ENCODE data around the gene CER1.

Gene CER1, protein sequence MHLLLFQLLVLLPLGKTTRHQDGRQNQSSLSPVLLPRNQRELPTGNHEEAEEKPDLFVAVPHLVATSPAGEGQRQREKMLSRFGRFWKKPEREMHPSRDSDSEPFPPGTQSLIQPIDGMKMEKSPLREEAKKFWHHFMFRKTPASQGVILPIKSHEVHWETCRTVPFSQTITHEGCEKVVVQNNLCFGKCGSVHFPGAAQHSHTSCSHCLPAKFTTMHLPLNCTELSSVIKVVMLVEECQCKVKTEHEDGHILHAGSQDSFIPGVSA

DNA sequence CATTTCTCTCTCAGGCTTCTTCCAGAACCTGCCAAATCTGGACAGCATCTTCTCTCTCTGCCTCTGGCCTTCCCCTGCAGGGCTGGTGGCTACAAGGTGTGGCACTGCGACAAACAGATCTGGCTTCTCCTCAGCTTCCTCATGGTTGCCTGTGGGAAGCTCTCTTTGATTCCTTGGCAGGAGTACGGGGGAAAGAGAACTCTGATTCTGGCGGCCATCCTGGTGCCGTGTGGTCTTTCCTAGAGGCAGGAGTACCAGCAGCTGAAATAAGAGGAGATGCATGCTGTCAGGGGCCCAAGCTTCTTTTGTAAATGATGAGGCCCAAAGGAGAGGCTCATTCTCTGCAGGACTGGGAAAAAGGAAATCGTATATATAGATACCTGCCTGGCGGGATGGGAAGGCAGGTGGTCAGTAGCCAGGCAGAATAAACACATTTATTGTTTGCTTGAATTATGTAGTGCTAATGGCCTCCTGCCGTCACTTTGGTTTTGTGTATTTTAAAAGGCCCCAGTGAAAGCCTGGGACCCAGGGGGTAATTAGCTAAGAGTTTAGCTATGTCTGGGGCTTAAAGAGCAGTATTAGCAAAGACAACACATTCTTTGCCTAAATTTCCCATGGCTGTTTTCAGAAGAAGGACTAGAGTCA is at the start of gene CER1:
Gene CER1 (minus strand): TSS at position 343 of the 645 bp plus-strand sequence. CDS start 61 bp downstream, at position 282.
- Histone ChIP-seq H3K27ac (ENCODE audit: low read length) (no peak within 1 kb of the TSS), H3K4me3 (ENCODE audit: low read depth in 1 of 2, low read length in 2 of 2) (no peak within 1 kb of the TSS), H3K9me3 (ENCODE audit: control insufficient read depth in 1 of 2, low read length in 2 of 2) (no peaks in the 10 kb centered on the region), H3K36me3 (ENCODE audit: control insufficient read depth in 1 of 2, insufficient read depth in 2 of 2, low read length in 2 of 2) (no peaks in the 10 kb centered on the region), H3K27me3 (ENCODE audit: low read depth, low read length) (no peaks in the 10 kb centered on the region), H3K4me1 (ENCODE audit: control insufficient read depth in 1 of 2, insufficient read depth in 2 of 2, low read length in 2 of 2) (no peaks in the 10 kb centered on the region)

DNA sequence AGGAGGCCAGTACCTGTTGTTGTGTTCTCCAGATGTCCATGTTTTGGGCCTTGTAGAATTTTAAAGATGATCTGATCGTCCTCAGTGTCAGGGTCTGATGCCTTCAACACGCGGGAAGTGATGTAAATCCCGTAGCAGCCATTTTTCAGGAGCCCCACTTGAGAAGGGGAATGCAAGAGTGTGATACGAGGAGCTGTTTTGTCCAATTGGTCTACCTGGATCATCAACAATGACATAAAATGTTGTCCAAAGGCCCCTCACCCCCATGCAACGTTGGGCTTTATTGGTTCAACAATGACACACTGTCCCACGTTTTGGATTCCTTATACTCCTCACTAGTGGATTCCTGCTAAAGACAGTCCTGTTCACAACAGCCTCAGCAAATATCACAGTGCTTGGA is 48.1 kb upstream of the CER1 start:
- H3K4me1 ChIP-seq (ENCODE audit: control insufficient read depth in 1 of 2, insufficient read depth in 2 of 2, low read length in 2 of 2): no peaks in the 10 kb centered on the region
- no peak overlapping the region for H3K4me3 ChIP-seq (ENCODE audit: low read depth in 1 of 2, low read length in 2 of 2)
- H3K9me3 ChIP-seq (ENCODE audit: control insufficient read depth in 1 of 2, low read length in 2 of 2): no peaks in the 10 kb centered on the region
- no peak overlapping the region for H3K27ac ChIP-seq (ENCODE audit: low read length)
- no peaks in the 10 kb centered on the region for H3K27me3 ChIP-seq (ENCODE audit: low read depth, low read length)
- H3K36me3 ChIP-seq (ENCODE audit: control insufficient read depth in 1 of 2, insufficient read depth in 2 of 2, low read length in 2 of 2): no peaks in the 10 kb centered on the region

DNA sequence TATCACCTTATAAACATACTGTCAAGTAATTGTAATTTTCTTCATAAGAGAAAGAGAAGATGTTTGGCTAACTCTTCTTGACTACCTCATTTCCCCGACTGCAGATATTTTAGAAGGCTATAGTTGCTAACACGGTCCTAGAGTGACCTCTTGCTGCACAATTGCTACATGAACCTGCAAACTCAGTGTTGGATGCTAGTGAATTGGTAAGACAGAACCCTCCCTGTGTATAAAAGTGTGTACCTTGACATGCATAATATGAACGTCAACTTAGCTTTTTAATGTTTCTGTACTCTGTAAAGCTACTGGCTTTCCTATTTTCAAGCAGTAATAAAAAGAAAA is 46.7 kb upstream of the CER1 start:
- Histone ChIP-seq H3K36me3 (ENCODE audit: control insufficient read depth in 1 of 2, insufficient read depth in 2 of 2, low read length in 2 of 2) (no peaks in the 10 kb centered on the region), H3K9me3 (ENCODE audit: control insufficient read depth in 1 of 2, low read length in 2 of 2) (no peaks in the 10 kb centered on the region), H3K27me3 (ENCODE audit: low read depth, low read length) (no peaks in the 10 kb centered on the region), H3K27ac (ENCODE audit: low read length) (no peak overlapping the region), H3K4me1 (ENCODE audit: control insufficient read depth in 1 of 2, insufficient read depth in 2 of 2, low read length in 2 of 2) (no peaks in the 10 kb centered on the region), H3K4me3 (ENCODE audit: low read depth in 1 of 2, low read length in 2 of 2) (no peak overlapping the region)

DNA sequence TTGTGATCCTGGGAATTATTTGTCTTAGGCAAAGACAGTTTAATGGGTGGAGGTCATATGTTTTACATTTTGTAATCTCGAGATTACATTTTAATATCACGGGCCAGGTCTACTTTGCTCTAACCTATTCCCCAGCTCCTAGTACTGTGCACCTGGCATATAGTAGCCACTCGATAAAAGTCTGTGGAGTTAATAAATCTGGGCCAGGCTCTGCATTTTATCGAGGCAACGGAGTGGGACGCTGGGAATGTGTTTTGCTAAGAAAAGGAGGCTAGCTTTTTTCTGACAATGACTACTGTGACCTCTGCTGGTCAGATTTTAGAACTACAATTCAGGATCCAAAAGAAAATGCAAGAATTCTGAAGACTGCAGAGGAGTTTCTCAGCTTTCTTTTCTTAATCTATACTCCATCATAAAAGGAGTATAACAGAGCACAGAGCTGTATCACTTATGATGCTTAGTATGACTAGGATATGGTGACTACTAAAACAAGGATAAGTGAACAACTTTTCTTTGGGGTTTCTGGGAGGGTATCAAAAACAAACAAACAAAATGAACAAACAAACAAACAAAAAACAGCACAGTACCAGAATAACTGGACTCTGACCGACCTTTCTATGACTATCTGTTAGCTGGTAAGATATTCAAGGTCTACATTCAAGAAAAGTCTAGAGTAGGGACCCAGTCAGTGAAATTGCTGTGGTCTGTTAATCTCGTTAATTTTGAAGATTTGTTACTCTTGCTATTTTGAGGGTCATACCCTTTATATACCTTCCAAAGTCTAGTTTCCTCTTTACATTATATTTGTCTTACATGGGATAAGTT is 46.1 kb upstream of the CER1 start:
- no peaks in the 10 kb centered on the region for H3K27me3 ChIP-seq (ENCODE audit: low read depth, low read length)
- H3K4me3 ChIP-seq (ENCODE audit: low read depth in 1 of 2, low read length in 2 of 2): no peak overlapping the region
- H3K27ac ChIP-seq (ENCODE audit: low read length): no peak overlapping the region
- H3K4me1 ChIP-seq (ENCODE audit: control insufficient read depth in 1 of 2, insufficient read depth in 2 of 2, low read length in 2 of 2): no peaks in the 10 kb centered on the region
- no peaks in the 10 kb centered on the region for H3K9me3 ChIP-seq (ENCODE audit: control insufficient read depth in 1 of 2, low read length in 2 of 2)
- H3K36me3 ChIP-seq (ENCODE audit: control insufficient read depth in 1 of 2, insufficient read depth in 2 of 2, low read length in 2 of 2): no peaks in the 10 kb centered on the region

DNA sequence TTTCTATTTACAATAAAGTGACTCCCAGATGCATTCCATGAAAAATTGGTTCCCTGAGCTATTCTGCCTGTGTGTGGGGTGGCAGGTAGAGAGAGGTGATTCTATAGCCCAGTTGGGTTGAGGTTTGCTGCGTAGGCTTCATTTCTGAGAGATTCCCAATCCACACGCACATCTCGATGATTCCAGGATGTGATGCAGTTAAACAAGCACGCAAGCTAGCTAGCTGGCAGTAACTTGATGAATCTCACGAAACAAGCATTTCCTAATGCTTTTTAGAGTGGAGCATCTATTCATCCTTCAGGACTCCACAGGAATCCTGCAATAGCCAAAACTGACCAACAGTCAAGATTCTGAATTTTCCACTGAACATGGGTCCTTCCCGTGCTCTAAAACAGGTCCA is 43.8 kb upstream of the CER1 start:
- H3K27me3 ChIP-seq (ENCODE audit: low read depth, low read length): no peaks in the 10 kb centered on the region
- no peaks in the 10 kb centered on the region for H3K9me3 ChIP-seq (ENCODE audit: control insufficient read depth in 1 of 2, low read length in 2 of 2)
- H3K36me3 ChIP-seq (ENCODE audit: control insufficient read depth in 1 of 2, insufficient read depth in 2 of 2, low read length in 2 of 2): no peaks in the 10 kb centered on the region
- no peak overlapping the region for H3K4me3 ChIP-seq (ENCODE audit: low read depth in 1 of 2, low read length in 2 of 2)
- H3K4me1 ChIP-seq (ENCODE audit: control insufficient read depth in 1 of 2, insufficient read depth in 2 of 2, low read length in 2 of 2): no peaks in the 10 kb centered on the region
- no peak overlapping the region for H3K27ac ChIP-seq (ENCODE audit: low read length)

DNA sequence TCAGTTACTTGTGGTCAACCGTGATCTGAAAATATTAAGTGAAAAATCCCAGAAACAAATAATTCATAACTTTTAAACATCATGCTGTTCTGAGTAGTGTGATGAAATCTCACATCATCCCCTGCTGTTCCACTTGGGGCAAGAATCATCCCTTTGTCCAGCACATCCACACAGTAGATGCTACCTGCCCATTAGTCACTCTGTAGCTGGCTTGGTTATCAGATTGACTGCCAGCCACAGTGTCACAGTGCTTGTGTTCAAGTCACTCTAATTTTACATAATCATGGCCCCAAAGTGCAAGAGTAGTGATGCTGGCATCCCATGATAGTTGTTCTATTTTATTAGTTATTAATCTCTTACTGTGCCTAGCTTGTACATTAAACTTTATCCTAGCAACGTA is 39.1 kb upstream of the CER1 start:
- Histone ChIP-seq H3K4me3 (ENCODE audit: low read depth in 1 of 2, low read length in 2 of 2) (no peak overlapping the region), H3K27ac (ENCODE audit: low read length) (no peak overlapping the region), H3K9me3 (ENCODE audit: control insufficient read depth in 1 of 2, low read length in 2 of 2) (no peaks in the 10 kb centered on the region), H3K27me3 (ENCODE audit: low read depth, low read length) (no peaks in the 10 kb centered on the region), H3K36me3 (ENCODE audit: control insufficient read depth in 1 of 2, insufficient read depth in 2 of 2, low read length in 2 of 2) (no peaks in the 10 kb centered on the region), H3K4me1 (ENCODE audit: control insufficient read depth in 1 of 2, insufficient read depth in 2 of 2, low read length in 2 of 2) (no peaks in the 10 kb centered on the region)

DNA sequence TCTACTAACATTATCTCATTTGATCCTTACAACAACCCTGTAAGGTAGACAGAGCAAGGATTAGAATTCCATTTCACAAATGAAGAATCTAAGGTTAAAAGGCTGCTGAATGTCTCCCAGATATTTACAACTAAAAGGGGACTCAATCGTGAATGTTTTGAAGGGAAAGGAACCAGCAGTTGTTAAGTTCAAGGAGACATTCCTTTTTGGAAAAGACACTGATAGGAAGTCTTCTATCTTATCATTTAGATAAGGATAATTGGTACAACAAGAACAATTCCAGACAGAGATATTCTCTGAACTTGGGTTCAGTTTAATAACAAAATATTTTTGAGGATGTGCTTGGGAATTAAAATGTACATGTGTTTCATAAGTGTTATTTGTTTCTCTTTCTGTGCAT is 37.5 kb upstream of the CER1 start:
- Histone ChIP-seq H3K4me3 (ENCODE audit: low read depth in 1 of 2, low read length in 2 of 2) (no peak overlapping the region), H3K27me3 (ENCODE audit: low read depth, low read length) (no peaks in the 10 kb centered on the region), H3K4me1 (ENCODE audit: control insufficient read depth in 1 of 2, insufficient read depth in 2 of 2, low read length in 2 of 2) (no peaks in the 10 kb centered on the region), H3K27ac (ENCODE audit: low read length) (no peak overlapping the region), H3K36me3 (ENCODE audit: control insufficient read depth in 1 of 2, insufficient read depth in 2 of 2, low read length in 2 of 2) (no peaks in the 10 kb centered on the region), H3K9me3 (ENCODE audit: control insufficient read depth in 1 of 2, low read length in 2 of 2) (no peaks in the 10 kb centered on the region)

DNA sequence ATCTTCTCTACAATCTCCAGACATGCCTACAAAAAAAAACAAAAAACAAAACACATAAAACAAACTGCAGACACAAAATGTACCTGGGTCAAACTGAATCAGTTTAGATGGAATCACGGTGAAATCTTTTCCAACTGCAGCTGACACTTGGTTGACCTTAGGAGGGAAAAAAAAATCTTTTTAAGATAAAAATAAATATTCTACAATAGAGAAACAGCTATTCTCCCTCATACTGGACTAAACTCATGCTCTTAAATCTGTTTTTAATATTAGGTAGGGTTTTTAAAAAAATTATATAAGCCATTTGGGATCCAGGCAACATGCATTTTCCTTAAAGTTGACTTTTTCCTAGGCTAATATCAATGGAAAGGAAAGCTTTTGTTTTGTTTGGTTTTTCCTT is 33.8 kb upstream of the CER1 start:
- Histone ChIP-seq H3K4me3 (ENCODE audit: low read depth in 1 of 2, low read length in 2 of 2) (no peak overlapping the region), H3K27me3 (ENCODE audit: low read depth, low read length) (no peaks in the 10 kb centered on the region), H3K36me3 (ENCODE audit: control insufficient read depth in 1 of 2, insufficient read depth in 2 of 2, low read length in 2 of 2) (no peaks in the 10 kb centered on the region), H3K9me3 (ENCODE audit: control insufficient read depth in 1 of 2, low read length in 2 of 2) (no peaks in the 10 kb centered on the region), H3K27ac (ENCODE audit: low read length) (no peak overlapping the region), H3K4me1 (ENCODE audit: control insufficient read depth in 1 of 2, insufficient read depth in 2 of 2, low read length in 2 of 2) (no peaks in the 10 kb centered on the region)

DNA sequence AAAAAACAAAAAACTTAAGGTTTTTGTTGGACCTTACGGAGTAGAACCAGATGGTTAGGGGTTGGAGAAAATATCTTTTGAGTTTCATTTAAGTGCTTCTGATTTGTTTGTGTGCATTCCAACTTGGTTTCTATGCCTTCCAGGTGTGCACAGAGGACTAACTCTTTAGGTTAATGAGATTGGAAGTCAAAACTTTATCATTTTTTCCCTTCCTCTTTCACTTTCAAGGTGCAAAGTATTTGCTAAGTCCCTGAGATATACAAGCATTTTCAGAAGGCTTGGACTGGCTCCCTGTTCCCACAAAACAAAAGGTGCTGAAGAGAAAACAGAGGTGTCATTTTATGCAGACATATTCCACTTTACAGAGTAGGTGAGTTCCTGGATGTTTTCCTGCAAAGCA is 30.3 kb upstream of the CER1 start:
- Histone ChIP-seq H3K4me1 (ENCODE audit: control insufficient read depth in 1 of 2, insufficient read depth in 2 of 2, low read length in 2 of 2) (no peaks in the 10 kb centered on the region), H3K36me3 (ENCODE audit: control insufficient read depth in 1 of 2, insufficient read depth in 2 of 2, low read length in 2 of 2) (no peaks in the 10 kb centered on the region), H3K4me3 (ENCODE audit: low read depth in 1 of 2, low read length in 2 of 2) (no peak overlapping the region), H3K27ac (ENCODE audit: low read length) (no peak overlapping the region), H3K9me3 (ENCODE audit: control insufficient read depth in 1 of 2, low read length in 2 of 2) (no peaks in the 10 kb centered on the region), H3K27me3 (ENCODE audit: low read depth, low read length) (no peaks in the 10 kb centered on the region)

DNA sequence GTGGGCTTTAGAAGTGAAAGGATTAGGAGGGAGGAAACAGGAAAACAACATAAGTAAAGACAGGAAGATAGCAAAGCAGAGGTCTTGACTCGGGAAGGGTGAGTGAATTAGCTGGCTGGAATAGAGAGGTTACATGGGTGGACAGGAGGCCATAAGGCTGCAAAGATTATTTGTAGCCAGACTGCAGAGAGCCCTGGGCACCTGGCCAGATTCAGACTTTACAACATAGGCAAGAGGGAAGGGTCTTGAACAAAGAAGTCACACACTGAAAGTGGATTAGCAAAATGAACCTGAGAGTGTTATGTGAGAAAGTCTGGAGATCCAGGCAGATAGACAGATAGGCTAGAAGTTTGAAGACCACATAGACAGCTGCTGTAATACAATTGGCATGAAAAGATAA is 29.7 kb upstream of the CER1 start:
- H3K27me3 ChIP-seq (ENCODE audit: low read depth, low read length): no peaks in the 10 kb centered on the region
- H3K4me3 ChIP-seq (ENCODE audit: low read depth in 1 of 2, low read length in 2 of 2): no peak overlapping the region
- H3K36me3 ChIP-seq (ENCODE audit: control insufficient read depth in 1 of 2, insufficient read depth in 2 of 2, low read length in 2 of 2): no peaks in the 10 kb centered on the region
- H3K27ac ChIP-seq (ENCODE audit: low read length): no peak overlapping the region
- H3K4me1 ChIP-seq (ENCODE audit: control insufficient read depth in 1 of 2, insufficient read depth in 2 of 2, low read length in 2 of 2): no peaks in the 10 kb centered on the region
- H3K9me3 ChIP-seq (ENCODE audit: control insufficient read depth in 1 of 2, low read length in 2 of 2): no peaks in the 10 kb centered on the region

DNA sequence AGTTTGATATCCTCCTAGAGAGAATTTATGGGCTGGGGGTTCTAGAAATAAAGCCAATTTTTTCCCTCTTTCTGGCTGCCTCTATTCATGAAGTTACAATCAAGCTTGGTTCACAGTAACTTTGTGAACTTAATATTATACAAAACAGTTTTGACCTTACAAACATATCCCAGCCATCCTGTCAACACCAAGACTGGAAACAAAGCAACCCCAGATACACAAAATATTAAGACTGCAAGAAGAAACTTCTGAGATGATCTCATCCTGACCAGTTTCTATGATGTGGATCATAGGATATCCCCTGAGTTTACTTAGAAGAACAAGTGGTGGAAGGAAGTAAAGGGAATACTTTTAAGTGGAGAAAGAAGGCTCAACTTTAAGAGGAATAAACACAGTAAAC is 28.3 kb upstream of the CER1 start:
- no peaks in the 10 kb centered on the region for H3K4me1 ChIP-seq (ENCODE audit: control insufficient read depth in 1 of 2, insufficient read depth in 2 of 2, low read length in 2 of 2)
- H3K9me3 ChIP-seq (ENCODE audit: control insufficient read depth in 1 of 2, low read length in 2 of 2): no peaks in the 10 kb centered on the region
- peaks cover 0 to 4% of the 10 kb centered on the region in 2 donors for H3K36me3 ChIP-seq (ENCODE audit: control insufficient read depth in 1 of 2, insufficient read depth in 2 of 2, low read length in 2 of 2)
- H3K27me3 ChIP-seq (ENCODE audit: low read depth, low read length): no peaks in the 10 kb centered on the region
- H3K27ac ChIP-seq (ENCODE audit: low read length): no peak overlapping the region
- no peak overlapping the region for H3K4me3 ChIP-seq (ENCODE audit: low read depth in 1 of 2, low read length in 2 of 2)
